ENCODE results near the gene PC. TPM values are rescaled to one million over a fixed set of nuclear protein-coding genes. Genes with fewer than 3 reads are reported as not detected.
A peak's percentile ranks its signal among the peaks of the same experiment; 100 is the strongest.

Gene PC
- polyA plus RNA-seq, 2 of the 4 experiments (the other 2 are of a cell fraction), result 14.2 to 45.9 TPM

GRCh38 chr11:66981976-66982578 lies 23.9 kb upstream of the PC start (continued):
- TF ChIP-seq, protein P1, sequence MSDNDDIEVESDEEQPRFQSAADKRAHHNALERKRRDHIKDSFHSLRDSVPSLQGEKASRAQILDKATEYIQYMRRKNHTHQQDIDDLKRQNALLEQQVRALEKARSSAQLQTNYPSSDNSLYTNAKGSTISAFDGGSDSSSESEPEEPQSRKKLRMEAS (IDR thresholded peaks at IDR 0.05), result peak; percentile 64; the same call in 1 of the 2 replicates
- TF ChIP-seq ESRRA (IDR thresholded peaks at IDR 0.05; ENCODE audit: borderline replicate concordance, low read length), result no peak
- TF ChIP-seq SMC3 (IDR thresholded peaks at IDR 0.05), result no peak
- TF ChIP-seq RAD21 (conservative IDR thresholded peaks at IDR 0.05 in 1 of 2, IDR thresholded peaks at IDR 0.05 in 1 of 2), result 0 out of 5 replicates have a peak, but pooled peaks of 1 of the 2 experiments have one; percentile 11

DNA sequence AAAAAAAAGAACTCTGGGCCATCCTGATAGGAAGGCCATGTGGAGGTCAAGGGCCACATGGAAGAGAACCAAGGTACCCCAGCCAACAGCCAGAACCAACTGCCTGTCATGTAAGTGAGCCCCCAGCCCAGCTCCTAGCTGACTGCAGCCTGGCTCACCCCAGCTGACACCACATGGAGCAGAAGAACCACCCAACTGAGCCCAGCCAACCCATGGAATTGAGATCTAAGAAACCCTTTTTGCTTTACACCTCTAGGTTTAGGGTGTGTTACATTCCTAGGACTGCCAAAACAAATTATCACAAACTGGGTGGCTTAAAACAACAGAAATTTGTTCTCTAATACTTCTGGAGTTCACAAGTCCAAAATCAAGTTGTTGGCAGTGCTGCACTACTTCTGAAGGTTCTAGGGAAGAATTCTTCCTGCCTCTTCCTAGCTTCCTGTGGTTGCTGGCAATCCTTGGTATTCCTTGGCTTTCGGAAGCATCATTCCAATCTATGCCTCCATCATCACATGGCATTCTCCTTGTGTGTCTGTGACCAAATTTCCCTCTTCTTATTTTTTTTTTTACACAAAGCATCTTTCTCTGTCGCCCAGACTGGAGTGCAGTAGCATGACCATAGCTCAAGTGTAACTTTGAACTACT lies 21.3 kb upstream of the PC start:
- no peak for ATAC-seq
- 95% methylated on average over 2 of the region's 2 CpGs for WGBS (ENCODE audit: missing lambda C conversion rate)
- Histone ChIP-seq H3K4me2 (no peak overlapping the region), H3K4me1 (peaks cover 51% of the 10 kb centered on the region), H3K9me3 (peaks cover 18% of the 10 kb centered on the region), H3K27ac (peak overlapping the region in 1 of 2 experiments; percentile 16; a peak in 1 of 6 replicates), H3K4me3 (no peak overlapping the region)
- ChIA-PET POLR2A (interaction anchor here (0.7 kb wide), 1 partner anchor 93 kb away, joined by 3 read pairs; no protein-coding TSS in a partner anchor), CTCF (interaction anchor here (0.6 to 1.5 kb wide), 4 partner anchors 9 to 250 kb away, joined by 3 to 4 read pairs (median 4); partner anchors contain the start of gene SPTBN2)
- DNase-seq (ENCODE audit: low read depth in 1 of 2, low spot score in 1 of 2), result no peak
- no peak for FAIRE-seq
- TF ChIP-seq EHF (CRISPR knock-in tag; IDR thresholded peaks at IDR 0.05), result no peak
- TF ChIP-seq, protein P1 (IDR thresholded peaks at IDR 0.05), result peak; percentile 45; the same call in 1 of the 2 replicates
- TF ChIP-seq HOXA7 (CRISPR knock-in tag; IDR thresholded peaks at IDR 0.05), result no peak
- no peak for TF ChIP-seq ZNF302 (CRISPR knock-in tag; IDR thresholded peaks at IDR 0.05)
- TF ChIP-seq ESRRA (IDR thresholded peaks at IDR 0.05; ENCODE audit: borderline replicate concordance, low read length), result no peak
- TF ChIP-seq TFCP2L1 (CRISPR knock-in tag; IDR thresholded peaks at IDR 0.05), result no peak
- no peak for TF ChIP-seq RFX5 (IDR thresholded peaks at IDR 0.05)
- TF ChIP-seq NFE2L2 (conservative IDR thresholded peaks at IDR 0.05; ENCODE audit: low read length), result no peak

DNA sequence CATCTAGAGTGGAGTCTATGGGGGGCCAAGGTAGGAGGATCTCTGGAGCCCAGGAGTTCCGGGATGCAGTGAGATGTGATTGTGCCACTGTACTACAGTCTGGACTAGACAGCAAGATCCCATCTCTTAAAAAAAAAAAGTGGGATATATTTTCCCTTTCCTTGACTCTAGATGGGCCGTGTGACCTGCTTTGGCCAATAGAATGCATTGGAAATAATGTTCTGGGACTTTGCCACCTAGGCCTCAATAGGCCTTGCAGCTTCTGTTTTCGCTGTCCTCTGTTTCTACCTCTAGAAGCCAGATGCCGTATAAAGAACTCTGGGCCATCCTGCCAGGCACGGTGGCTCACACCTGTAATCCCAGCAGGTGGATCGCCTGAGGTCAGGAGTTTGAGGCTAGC lies 20.5 kb upstream of the PC start:
- 98% methylated on average over 6 of the region's 6 CpGs for WGBS (ENCODE audit: missing lambda C conversion rate)
- Histone ChIP-seq H3K4me1 (peaks cover 51% of the 10 kb centered on the region), H3K4me2 (no peak overlapping the region), H3K27ac (peak overlapping the region in 1 of 2 experiments; percentile 52; a peak in 2 of 6 replicates), H3K9me3 (peaks cover 18% of the 10 kb centered on the region), H3K4me3 (no peak overlapping the region)
- no peak for FAIRE-seq
- ChIA-PET CTCF (interaction anchor here (1.5 kb wide), 1 partner anchor 43 kb away, joined by 3 read pairs; no protein-coding TSS in a partner anchor), POLR2A (interaction anchor here (0.7 kb wide), 1 partner anchor 92 kb away, joined by 3 read pairs; no protein-coding TSS in a partner anchor)
- TF ChIP-seq JUN (IDR thresholded peaks at IDR 0.05) (no peak), USF2 (IDR thresholded peaks at IDR 0.05) (peak; percentile 58)
- ATAC-seq, result no peak
- no peak for DNase-seq (ENCODE audit: low read depth in 1 of 2, low spot score in 1 of 2)

DNA sequence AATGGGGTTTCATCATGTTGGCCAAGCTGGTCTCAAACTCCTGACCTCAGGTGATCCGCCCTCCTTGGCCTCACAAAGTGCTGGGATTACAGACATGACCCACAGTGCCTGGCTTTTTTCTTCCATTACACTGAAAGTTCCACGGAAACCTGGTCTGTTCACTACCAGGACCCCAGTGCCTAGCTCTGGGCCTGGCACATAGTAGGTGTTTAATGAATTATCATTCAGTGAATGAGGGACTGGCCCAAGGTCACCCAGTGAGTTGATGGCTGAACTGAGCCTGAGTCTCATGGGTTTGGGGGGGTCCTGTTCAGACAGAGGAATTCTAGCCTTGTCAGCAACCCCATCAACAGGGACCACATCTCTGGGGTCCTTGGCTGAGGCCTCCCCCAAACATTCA lies 20.0 kb upstream of the PC start:
- POLR2A ChIA-PET, result no interaction called here
- TF ChIP-seq, protein P2, sequence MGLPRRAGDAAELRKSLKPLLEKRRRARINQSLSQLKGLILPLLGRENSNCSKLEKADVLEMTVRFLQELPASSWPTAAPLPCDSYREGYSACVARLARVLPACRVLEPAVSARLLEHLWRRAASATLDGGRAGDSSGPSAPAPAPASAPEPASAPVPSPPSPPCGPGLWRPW (IDR thresholded peaks at IDR 0.05), result no peak
- TF ChIP-seq MAFK (IDR thresholded peaks at IDR 0.05; ENCODE audit: partially characterized antibody), result peak; percentile 21

More for the DNA sequence above, 20.0 kb upstream of the PC start:
- no peak overlapping the region for H3K4me3 ChIP-seq
- 90% methylated on average over 2 of the region's 2 CpGs for WGBS (ENCODE audit: missing lambda C conversion rate)
- CTCF ChIA-PET, result interaction anchor here (1.2 to 2.1 kb wide), 4 partner anchors 12 to 98 kb away, joined by 3 to 8 read pairs (median 4); no protein-coding TSS in a partner anchor
- ATAC-seq, result no peak
- no peak overlapping the region for H3K4me2 ChIP-seq
- H3K4me1 ChIP-seq, result peaks cover 52% of the 10 kb centered on the region
- peak overlapping the region in 1 of 2 experiments; percentile 52; a peak in 2 of 6 replicates for H3K27ac ChIP-seq
- peaks cover 18% of the 10 kb centered on the region for H3K9me3 ChIP-seq
- no peak for FAIRE-seq
- DNase-seq (ENCODE audit: low read depth in 1 of 2, low spot score in 1 of 2), result no peak
